HG03196 (cell line): ENCODE results near the gene SLC9A3.
A peak's percentile ranks its signal among the peaks of the same experiment; 100 is the strongest.

Experiments used
- ATAC-seq: cut with Tn5 transposase; IDR thresholded peaks from one replicate; pipeline ENCODE4 v1.9.1; 2021; ENCODE audit not compliant: unreplicated experiment

The SLC9A3 gene

DNA sequence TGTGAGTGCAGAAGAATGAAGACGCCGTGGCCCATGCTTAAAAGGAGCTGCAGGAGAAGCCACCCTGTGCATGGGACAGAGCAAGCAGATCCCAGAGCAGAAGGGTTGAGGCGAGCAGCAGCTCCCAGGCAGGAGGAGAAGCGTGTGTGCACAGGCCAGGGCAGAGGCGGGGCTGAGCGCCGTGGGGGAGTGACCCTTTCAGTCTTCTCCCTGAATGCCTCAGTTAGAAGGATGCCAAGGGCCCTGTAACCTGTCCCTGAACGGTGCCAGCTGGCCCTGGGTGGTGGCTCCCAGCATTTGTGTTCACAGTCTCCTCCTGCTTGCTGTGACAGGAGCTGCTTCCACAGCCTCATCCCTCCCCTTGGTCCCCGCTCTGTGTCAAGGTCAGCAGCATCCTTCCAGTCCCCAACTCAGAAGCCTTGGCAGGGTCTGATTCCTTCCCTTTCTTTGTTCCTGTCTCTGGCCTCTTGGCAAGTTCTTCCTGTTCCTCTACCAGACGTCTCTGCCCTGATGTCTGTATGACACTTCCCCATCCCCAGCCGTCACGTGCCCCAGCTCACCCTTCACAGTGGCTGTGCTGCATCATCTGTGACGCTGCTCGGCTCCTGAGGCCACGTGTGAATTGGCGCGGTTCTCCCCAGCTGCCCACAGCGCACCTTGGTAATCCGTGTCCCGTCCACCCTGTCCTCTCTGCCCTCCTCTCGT, 76.0 kb downstream of the SLC9A3 start:
- no peak for ATAC-seq

DNA sequence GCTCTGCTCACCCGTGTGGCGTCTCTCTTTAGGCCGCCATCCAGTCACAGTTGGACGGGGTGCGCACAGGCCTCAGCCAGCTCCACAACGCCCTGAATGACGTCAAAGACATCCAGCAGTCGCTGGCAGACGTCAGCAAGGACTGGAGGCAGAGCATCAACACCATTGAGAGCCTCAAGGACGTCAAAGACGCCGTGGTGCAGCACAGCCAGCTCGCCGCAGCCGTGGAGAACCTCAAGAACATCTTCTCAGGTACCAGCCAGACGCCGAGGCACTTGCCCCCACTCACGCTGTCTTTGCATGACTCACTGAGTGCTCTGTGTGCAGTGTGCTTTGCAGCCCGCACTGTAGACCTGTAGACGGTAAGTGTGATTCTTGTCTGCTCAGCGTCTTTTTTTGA, 76.7 kb downstream of the SLC9A3 start:
- ATAC-seq = no peak

DNA sequence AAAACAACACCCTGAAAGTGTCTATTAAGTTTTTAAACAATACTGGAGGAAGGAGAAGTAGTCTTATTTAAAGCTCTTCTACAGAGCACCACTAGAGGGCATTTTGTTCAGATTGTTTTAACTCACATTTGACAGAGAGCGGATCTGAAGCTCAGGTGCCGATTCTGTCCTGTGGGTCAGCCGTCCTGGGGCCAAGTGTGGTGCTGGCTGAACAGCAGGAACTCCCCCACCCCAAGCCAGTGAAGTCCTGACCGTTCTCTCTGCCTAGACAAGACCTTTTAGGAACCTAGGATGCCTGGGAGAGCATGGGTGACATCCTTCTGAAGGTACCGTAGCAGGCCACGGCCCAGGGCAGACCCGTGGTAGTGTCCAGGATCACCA, 77.4 kb downstream of the SLC9A3 start:
- no peak for ATAC-seq

DNA sequence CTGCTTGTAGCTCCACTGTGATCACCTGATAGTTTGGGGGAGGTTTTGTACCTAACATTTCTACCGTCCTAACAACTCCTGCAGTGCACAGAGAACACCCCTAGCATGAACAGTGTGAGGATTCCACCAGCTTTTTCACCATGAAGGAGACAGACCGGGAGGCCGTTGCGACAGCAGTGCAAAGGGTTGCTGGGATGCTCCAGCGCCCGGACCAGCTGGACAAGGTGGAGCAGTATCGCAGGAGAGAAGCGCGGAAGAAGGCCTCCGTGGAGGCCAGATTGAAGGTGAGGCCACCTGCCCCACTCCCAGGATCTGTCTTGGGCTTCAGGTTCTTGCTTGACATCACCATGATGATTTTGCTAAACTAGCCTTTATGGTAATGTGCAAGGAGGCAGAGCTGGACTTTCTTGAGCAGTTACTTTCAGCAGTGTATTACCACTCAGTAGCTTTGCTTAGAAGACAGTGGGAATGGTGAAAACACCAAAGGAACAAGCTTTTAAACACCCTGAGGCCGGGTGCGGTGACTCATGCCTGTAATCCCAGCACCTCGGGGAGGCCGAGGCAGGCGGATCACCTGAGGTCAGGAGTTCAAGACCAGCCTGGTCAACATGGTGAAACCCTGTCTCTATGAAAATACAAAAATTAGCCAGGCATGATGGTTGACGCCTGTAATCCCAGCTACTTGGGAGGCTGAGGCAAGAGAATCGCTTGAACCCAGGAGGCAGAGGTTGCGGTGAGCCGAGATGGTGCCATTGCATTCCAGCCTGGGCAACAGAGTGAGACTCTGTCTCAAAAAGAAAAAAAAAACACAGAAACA, 78.0 kb downstream of the SLC9A3 start:
- no peak for ATAC-seq

DNA sequence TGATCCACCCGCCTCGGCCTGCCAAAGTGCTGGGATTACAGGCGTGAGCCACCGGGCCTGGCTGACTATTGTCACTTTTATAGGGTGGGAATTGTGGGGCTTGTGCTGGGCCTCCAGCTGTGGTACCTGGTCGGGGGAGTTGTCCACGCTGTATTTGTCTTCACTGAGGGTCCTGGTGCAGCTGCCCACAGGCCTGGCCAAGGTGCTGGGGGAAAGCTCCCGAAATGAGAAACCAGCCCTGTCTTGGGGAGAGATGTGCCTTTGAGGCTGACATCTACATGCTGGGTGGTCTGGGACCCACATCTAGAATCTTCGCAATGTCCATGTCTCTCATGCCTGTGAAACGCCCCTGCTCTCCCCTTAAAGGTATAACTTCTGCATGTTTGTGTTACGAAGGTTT, 78.7 kb downstream of the SLC9A3 start:
- ATAC-seq = no peak

DNA sequence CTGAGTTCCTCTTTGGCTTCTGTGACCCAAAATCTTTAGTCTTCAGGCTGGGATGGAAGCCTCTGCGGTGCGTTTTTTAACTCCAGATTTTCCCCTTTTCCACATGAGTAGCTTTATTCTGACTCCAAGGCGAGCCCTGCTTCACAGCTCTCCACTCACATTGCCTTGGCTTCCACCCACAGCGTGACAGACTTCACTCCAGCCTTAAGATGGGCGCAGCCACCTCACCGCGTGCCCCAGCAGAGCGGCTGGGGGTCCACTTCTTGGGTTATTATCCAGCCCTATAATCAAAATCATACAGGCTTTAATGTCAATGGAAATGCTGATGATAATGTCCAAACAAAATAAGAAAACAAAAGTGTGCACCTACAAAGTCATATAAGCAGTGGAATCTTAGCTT, 80.0 kb downstream of the SLC9A3 start:
- ATAC-seq = no peak

DNA sequence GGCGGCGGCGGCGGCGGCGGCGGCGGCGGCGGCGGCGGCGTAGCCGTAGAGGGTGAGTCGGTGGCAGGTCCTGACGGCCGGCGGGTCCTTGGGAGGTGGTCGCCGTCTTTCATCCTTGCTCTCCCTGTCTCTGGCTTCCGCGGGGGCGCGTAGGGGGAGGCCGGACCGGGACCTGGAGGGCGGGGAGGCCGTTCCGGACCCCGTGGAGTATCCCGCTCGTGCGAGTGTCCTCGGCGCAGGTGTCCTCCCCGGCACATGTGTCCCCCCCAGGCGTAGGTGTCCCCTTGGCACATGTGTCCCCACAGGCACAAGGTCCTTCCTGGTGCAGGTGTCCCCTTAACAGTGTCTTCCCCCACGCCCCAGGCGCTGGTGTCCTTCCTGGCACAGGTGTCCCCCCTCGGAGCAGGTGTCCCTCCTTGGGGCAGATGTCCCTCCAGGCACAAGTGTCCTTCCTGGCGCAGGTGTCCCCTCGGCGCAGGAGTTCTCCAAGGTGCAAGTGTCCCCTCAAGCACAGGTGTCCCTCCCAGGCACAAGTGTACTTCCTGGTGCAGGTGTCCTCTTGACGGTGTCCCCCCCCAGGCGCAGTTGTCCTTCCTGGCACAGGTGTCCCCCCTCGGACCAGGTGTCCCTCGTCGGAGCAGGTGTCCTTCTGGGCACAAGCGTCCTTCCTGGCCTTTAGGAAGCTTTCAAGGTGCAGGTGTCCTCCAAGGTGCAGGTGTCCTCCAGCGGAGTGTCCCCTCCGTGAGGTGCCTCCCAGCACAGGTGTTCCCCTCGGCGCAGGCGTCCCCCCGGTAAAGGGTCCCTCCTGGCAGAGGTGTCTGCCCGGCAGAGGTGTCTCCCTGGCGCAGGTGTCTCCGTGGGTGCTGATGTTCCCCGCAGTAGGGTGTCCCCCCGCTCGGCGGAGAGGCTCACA, 80.8 kb downstream of the SLC9A3 start:
- peak; percentile 20 for ATAC-seq

DNA sequence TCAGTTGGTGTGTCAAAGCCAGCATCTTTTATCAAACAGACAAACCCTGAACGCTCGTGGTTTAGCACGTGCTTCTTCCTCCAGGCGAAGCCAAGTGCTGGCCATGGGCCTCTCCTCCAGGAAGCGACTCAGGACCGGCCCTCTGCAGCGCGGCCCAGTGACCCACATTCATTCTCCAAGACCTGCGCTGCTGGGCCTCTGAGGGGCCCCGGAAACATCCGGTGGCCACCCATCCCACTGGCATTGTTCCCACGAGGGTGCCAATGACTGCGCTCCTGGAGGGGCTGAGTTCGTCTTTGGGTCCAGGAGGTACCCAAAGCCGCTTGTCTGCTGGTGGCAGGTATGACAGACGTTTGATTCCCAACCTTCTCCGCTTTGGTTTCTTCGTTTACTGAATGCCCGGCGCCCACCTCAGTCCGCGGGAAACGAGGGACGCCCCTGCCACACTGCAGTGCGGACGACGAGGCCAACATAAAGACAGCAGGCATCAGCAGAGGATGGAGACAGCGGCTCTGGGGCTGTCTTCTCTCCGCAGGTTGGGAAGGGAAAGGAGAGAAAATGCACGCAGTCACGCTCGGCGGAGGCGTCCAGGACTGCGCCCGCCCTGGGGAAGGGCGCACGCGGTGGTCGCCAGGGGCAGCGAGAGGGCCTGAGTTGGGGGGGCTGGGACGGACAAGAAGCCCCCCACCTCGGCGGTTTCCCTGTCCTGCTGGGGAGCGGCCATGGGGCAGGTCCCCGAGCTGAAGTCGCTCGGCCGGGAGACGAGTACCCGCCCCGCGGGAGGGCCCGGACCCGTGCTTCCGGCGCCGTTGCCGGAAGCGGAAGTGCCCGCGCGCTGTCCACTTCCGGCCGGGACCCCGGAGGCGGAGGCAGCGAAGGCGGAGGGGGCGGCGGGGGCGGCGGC, 81.7 kb downstream of the SLC9A3 start, which contains the start of gene EXOC3:
Gene EXOC3, plus strand, starts transcription at position 842 of the 904 bp plus-strand sequence. CDS start 3,030 bp downstream, outside the sequence.
- peak; percentile 86 for ATAC-seq

DNA sequence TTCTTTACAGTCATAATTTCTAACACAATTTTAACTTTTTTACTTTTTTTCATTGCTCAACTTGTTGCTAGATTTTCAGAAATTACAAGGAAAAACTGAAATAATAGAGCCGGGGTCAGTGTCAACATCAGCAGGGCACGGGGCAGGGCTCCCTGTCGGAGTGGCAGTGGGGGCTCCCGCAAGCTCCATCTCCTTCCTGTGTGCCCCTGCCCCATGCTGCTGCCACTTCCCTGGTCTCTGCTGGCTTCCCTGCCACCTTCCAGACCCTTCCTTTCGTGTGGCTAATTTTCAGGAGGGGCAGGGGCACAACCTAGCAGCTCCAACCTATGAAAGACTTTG, 82.3 kb downstream of the SLC9A3 start:
- ATAC-seq = no peak

DNA sequence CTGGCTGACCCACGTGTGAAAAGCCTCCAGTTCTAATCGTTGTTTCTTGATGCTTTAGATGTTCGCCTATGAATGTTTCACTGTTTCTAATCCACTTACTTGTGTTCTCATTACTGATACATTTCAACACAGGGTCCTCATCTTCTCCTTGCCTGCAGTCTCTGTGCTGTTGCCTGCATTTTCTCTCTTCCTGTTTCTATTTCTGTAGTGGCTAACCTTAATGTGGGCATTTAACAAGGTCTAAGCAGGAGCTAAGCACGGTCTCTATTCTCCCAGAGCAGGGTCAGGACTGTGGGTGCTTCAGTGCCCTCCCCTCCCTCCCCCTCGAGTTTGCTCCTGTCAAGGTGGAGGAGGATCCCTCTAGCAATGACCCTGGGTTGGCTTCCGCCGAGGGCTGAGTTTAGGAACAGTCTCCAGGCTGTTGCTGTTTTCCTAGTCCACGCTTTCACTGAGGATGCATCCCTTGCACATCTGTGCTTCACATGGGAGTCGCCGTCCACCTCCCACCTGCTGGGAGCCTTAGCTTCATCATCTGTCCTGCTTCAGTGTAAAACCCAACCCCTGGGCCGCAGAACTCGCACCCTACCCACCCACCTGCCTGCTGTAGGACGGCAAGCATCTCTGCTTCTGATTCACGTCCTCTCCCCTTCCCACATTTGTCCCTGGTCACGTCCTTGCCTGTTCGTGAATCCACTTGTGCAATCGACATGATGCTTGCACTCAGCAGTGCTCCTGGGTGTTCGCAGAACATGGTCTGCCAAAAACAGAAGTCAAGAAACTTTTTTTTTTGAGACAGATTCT, 83.6 kb downstream of the SLC9A3 start:
- ATAC-seq = no peak

DNA sequence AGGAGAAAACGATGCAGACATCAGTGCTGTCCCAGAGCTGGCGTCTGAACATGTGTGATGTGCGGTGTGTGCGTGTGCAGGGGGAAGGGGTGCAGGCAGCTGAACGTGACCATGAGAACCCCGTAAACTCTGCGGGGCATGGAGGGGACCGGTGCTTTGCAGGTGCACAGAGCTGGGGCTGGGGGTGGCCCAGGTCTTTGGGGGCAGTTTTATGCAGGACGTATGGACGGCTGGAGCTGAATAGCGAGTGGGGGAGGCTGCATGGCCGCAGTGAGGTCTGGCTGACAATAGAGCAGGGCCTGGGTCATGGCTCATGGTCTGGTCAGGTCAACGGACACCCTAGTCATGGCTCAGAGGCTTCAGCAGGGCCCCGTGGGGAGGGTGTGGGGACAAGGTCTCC, 84.6 kb downstream of the SLC9A3 start:
- ATAC-seq = no peak

DNA sequence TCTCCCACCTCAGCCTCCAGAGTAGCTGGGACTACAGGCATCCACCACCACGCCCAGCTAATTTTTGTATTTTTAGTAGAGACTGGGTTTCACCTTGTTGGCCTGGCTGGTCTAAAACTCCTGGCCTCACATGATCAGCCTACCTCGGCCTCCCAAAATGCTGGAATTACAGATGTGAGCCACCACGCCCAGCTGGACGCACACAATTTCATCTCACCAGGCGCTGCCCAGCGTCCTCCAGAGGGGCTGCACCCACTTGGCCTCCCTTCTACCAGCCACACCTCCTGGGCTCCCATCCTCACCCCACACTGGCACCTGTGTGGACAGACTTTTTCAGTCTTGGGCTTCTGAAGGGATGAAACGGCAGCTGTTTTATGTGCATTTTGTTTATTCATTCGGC, 85.1 kb downstream of the SLC9A3 start:
- no peak for ATAC-seq

DNA sequence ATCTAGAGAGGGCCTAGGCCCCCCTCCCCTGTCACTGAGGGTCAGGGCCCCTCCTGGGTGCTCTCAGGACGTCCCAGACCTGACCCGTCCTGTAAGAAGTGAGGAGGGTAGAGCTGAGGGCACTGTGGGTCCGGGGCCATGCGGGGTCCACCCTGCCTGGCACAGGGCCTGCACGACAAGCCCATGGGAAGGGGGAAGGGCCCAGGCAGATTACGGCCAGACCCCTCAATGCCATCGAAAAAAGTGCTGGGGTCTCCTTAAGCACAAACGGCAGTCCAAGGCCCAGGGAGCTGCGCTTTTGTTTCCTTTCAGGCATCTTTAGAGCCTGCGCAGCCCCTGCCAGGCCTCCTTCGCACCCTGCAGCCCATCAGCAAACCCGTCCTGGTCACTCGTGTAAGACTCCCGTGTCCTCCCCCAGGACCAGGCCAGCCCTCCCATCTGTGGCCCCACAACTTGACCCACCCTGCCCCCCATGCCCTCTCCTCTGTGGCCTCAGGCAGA, 85.7 kb downstream of the SLC9A3 start:
- ATAC-seq = no peak

DNA sequence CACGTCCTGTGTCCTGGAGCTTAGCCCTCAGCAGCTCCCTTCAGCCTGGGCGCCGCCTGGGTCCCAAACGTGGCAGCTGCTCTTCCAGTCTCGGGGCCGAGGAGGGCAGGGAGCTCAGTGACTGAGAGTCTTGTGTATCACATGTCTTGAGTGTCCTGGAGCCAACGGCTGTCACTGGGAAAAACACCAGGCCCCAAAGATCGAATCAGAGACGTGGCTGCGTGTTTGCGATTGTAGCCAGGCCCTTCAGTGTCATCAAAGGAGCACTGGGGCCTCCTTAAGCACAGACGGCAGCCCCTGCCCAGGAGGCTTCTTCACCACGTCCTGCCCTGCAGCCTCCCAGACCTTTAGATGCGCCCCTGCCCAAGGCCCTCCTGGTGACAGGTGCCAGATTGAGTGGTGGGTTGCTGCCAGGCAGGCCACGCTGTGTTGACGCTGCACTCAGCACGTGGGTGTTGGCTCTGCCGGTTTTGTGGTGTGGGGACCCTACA, 86.9 kb downstream of the SLC9A3 start:
- no peak for ATAC-seq

DNA sequence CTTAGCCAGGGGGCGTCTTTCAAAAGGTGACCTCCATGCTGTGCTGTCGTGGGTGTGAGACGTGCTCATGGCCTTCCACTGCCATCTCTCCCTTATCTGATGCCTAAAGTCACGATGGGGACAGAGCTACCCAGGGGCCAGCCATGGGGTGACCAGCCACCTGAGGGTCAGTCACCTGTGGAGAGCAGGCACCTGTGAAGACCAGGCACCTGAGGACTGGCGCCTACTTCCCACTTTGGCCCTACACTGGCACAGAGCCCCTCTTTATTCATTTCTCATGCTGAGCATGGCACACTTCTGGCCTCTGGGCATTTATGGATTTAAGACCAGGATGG, 87.6 kb downstream of the SLC9A3 start:
- no peak for ATAC-seq

DNA sequence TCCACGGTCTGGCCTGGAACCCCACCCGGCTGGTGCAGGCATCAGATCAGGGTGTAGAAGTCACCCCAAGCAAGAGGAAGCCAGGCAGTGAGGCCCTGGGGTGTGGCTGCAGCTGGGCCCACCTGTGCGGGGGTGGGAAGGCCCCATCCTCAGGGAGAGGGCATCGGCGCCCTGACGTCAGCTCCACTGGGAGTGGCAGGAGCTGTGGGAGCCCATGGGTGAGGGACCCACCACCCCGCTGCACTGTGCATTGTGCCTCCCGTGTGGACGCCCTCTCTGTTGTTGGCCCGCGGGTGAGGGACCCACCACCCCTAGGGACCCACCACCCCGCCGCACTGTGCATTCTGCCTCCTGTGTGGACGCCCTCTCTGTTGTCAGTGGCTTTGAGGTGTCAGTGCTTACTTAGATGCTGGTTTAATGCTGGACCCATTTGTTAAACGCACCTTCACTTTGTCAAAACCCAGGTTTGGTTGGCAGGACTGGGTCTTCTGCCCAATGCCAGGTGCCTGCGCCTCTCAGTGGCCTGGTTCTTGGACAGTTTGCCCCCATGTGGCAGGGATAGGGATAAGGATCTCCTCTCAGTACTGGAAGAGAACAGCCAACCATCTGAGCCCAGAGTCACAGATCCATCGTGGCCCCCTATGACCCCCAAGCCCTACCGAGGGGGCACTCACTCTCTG, 88.1 kb downstream of the SLC9A3 start:
- ATAC-seq = no peak

DNA sequence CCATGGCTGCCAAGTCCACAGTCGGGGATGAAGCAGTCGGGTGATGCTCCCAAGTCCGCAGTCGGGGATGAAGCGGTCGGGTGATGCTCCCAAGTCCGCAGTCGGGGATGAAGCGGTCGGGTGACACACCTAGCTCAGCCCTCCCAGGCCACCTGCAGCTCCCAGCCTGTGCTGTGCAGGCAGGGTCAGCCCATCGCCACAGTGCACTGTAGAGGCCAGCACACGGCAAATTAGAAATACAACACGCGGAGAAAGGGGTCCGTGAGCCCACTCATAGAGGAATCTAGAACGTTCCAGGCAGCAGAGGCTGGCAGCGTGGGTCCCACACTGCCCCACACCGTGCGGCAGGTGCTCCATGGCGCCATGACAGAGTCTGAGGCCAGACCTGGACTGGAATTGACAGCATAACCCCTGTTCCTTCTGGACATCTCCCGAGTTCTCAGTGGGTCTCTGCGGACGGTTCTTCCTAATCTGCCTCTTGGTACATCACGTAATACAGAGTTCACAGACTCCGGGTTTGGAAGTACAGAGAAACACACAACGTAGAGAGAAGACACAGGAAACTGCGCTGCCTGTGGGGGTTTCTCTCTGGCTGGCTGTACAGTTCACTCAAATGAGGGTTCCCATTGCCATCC, 89.0 kb downstream of the SLC9A3 start:
- no peak for ATAC-seq

DNA sequence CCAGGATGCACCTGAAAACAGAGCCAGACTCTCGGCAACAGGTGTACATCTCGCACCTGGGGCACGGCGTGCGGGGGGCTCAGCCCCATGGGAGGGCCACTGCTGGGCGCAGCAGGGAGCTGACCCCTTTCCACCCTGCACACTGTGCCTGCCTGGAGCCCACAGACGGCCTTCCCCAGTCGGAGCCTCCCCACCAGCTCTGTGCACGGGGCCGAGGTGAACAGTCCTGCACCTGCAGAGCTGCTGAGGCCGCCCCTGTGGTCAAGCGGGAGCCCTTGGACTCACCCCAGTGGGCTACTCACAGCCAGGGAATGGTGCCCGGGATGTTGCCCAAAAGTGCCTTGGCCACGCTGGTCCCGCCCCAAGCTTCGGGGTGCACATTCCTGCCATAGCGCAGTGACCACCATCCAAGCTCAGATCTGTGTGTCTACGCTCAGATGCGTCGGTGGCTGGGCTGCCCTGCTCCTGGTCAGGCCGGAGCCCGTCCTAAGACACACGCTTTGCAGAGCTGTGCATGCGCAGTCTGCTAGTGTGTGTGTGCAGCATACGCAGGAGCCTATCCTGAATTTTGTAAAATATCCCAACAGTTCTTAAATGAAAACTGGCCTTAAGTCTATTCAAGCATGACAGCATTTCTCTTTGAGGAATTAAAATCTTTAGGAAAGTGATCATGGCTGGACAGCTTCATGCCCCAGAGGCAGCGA, 89.7 kb downstream of the SLC9A3 start:
- ATAC-seq = no peak
